Sciatic nerve (tissue), 2 donors: ENCODE measurements around the gene SOHLH2. TPM values are rescaled to one million over a fixed set of nuclear protein-coding genes. Genes with fewer than 3 reads are reported as not detected.

ENCODE experiments used
- ATAC-seq: fragments of 200-7000 bp; cut with Tn5 transposase; one replicate; pipeline ENCODE4 v1.9.1; 2020; ENCODE audit warnings: mild to moderate bottlenecking, moderate library complexity
- DNase-seq: peaks from one replicate; pipeline ENCODE4 v3.0.0-alpha.2; 2020; ENCODE audit warnings: low spot score
- intact Hi-C: fragments of 100-400 bp; cut with DNase I; formaldehyde crosslinking; loops from one replicate; pipeline ENCODE4 v1.14.2; 2022
- total RNA-seq: library from RNA; stranded (reverse); fragmentation: NEBNext Ultra II Directional; extraction: Animal tissue kit (Norgen Biotek cat#: 25700); gene quantifications from one replicate; pipeline ENCODE4 v1.2.1, GENCODE V29; 2021
- donor health status: DM: no; HTN: no; CAD: no.
- donor health status: DM: no; HTN: no; CAD: no.

SOHLH2 gene
- total RNA-seq, 1 donor from 2014 or later: 0.36 TPM

GRCh38 chr13:36192166-36192565, 22.2 kb downstream of the SOHLH2 start:
- DNase-seq (no peak), ATAC-seq (no peak)
- intact Hi-C loops: no loop called here

DNA sequence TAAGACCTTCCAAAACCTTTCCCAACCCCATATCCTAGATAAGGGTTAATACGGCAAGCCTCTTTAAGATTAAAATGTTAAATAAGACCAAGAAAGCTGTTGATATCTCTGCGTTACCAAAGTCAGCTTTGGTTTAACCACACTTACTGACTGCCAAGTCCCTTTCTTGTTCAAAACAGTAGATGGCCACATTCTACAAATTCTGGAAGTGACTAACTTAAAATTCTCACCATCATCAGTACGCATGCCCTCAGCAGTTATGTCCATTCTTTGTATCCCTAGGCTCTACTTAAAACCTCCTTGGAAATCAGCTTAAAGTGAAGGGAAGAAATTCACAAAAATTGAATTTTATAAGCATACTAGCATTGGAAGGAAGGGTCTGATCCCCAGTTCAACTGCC, 23.6 kb downstream of the SOHLH2 start:
- ATAC-seq (no peak), DNase-seq (no peak)
- intact Hi-C loops: no loop called here

DNA sequence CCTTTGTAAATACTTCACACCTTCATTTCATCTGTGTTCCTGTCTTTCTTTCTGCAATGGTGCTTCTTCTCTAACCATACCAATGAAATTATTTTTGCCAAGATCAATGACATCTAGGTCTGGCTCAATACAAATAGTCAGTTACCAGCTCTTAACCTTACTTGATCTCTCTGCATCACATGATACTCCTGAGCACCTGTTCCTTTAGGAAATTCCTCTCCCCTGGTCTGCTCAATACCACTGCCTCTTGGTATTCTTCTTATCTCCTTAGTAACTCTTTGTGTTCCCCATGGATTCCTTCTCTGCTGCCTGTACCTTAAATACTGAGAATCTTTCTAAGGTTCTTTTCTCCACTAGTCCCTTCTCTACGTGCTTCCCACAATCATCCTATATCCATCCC, 25.9 kb downstream of the SOHLH2 start:
- DNase-seq: no peak
- ATAC-seq: no peak
- intact Hi-C loops: no loop called here

DNA sequence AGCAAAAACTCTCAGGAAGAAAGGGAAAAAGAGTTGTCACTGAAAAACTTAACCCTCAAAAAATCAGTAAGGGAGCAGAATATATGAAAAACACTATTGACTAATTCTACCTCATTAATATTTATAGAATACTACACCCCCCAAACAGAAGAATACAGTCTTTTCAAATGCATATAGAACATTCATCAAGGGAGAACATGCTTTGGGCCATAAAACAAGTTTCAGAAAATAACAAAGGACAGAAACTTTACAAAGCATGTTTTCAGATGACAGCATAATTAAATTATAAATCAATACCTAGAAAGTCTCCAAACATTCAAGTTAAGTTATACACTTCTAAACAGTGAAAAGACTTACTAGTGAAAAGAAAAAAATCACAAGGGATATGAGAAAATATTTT, 30.5 kb downstream of the SOHLH2 start:
- intact Hi-C loops: no loop called here
- no peak for DNase-seq
- no peak for ATAC-seq

- DNase-seq (no peak), ATAC-seq (no peak)
- intact Hi-C loops: no loop called here
Measured at GRCh38 chr13:36175621-36176020, 38.7 kb downstream of the SOHLH2 start.

DNA sequence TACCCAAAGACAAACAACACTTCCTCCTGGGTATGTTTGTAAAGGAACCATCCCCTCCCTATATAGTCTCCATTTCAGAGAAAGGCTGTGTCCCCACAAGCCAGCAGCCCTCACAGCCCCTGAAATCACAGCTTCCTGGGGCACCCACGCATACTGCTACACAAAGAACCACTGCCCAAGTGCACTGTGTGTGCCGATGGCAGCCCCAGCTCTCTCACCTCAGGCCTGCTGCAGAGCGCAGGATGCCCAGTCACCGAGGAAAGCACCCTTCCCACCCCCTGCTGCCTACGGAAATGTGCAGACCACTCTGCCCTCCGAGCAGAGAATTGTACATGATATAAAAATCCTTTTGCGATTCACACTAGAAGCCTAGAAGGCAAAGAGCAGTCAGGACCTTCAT, 39.4 kb downstream of the SOHLH2 start:
- intact Hi-C loops: no loop called here
- ATAC-seq (no peak), DNase-seq (no peak)

- intact Hi-C loops: no loop called here
- DNase-seq (no peak), ATAC-seq (no peak)
Measured at GRCh38 chr13:36173571-36174322, 40.6 kb downstream of the SOHLH2 start.

DNA sequence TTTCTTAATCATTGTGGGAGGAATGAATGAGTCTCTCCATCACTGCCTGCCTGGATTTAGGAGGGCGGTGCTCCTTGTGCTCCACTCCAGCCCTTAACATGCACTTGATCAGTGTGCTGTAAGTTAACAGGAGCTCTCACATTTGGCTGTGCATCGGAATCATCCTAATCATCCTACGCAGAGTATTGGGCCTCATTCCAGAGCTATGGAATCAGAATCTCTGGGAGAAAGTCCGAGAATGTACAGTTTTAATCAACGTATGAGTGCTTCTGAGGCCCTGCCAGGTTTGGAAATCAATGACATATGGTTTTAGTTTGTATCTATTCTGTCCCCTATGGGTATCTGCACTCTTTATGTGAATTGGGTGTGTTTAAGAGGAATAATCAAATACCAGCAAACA, 48.3 kb downstream of the SOHLH2 start:
- intact Hi-C loops: no loop called here
- ATAC-seq: no peak

DNA sequence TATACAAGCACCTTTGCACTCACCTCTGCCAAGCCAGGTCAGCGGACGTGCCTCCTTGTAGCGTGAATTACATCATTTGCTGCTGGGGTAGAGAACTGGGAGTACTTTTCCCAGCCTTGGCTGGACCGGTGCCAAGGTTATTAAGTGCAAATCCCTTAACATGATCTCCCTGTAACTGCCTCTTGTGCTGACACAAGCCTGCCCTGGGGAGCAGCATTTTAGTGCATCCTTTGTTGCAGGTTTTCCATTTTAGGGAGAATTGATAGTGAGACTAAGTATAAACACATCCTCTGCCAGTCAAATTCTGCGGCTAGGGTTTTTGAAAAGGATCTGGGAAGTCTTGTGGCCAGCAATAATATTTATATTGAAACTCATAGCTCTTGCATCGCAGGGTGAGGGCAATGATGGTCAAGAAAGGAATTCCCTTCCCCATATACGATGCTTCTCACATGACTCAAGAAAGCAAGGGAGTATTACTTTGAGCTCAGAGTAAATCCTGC, 50.5 kb downstream of the SOHLH2 start:
- peak; percentile 87 for DNase-seq
- peak; percentile 94 for ATAC-seq
- intact Hi-C loops: no loop called here

More for the DNA sequence above, 48.3 kb downstream of the SOHLH2 start:
- no peak for DNase-seq

DNA sequence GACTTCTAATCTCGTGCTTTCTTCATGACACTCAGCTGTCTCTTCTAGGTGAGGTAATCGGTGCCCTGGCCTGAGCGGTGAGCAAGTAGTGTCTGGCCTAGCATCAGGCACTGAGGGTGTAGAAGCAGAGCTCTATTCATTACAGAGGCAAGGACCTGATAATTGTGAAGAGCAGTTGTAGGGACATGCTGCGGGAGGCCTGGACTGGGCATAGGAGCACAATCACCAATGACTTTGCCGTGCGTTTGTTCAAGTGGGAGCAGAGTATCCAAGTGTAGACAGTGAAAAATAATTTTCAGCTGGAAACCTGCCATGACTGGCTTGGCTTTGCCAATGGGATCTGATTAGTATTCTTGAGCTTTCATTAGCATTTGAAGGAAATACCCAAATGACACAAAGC, 51.1 kb downstream of the SOHLH2 start:
- ATAC-seq (peak; percentile 35), DNase-seq (no peak)
- intact Hi-C loops: no loop called here

GRCh38 chr13:36160297-36160696, 54.1 kb downstream of the SOHLH2 start:
- intact Hi-C loops: no loop called here
- DNase-seq (no peak), ATAC-seq (no peak)

DNA sequence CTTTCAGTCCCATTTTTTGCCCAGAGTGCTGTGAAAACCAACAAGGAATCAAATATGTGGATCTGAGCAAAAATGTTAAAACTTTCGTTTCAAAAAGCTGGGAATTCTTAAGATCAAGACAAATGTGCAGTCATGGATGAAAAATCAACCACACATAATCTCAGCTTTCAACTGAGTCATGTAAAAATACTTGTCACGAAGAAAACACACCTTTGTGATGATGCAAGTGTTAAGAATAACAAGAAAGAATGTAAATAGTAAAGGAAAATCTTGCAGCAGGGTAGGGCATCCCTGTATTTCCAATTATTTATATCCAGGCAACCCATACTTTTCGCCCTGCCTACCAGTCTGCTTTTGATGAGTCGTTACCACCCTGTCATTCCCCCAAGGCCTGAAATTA, 55.7 kb downstream of the SOHLH2 start:
- intact Hi-C loops: no loop called here
- ATAC-seq (no peak), DNase-seq (no peak)

- intact Hi-C loops: no loop called here
- ATAC-seq (peak; percentile 83), DNase-seq (no peak)
Measured at GRCh38 chr13:36157480-36157879, 56.9 kb downstream of the SOHLH2 start.

- intact Hi-C loops: no loop called here
- ATAC-seq (peak; percentile 51), DNase-seq (no peak)
Measured at GRCh38 chr13:36154567-36155291, 59.6 kb downstream of the SOHLH2 start.

DNA sequence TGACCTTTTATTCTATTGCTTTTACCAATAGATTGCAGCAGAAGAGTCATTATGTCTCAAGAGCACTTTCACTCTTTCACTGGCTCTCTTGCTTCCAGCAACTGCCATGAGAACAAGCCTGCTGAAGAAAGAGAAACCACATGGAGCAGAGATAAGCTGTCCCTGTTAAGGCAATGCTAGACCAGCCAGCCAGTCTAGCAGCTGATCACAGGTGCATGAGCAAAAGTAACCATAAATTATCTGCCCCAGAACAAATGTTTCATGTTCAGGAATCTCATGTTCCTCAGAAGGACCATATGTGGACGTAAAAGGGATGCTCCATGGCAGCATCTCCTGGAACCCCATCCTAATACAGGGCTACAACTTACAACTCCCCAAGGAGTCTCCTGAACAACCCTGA, 62.8 kb downstream of the SOHLH2 start:
- no peak for ATAC-seq
- no peak for DNase-seq
- intact Hi-C loops: no loop called here

DNA sequence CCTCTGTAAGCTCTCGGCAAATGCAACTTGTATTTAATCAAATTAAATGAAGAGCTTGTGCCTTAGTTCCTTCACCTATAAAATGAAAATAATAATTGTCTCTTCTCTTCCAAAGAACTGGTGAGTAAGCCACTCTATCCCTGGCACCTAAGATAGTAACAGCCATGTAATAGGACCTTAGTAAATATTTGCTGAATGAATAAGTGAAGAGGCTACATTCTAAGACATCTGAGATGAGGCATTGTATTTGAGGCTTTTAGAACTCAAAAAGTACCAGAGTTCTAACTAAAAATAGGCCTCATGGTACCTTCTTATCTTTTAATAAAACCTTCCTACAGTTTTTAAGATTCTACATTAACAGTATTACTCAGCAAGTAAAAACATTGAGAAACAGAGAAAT, 65.9 kb downstream of the SOHLH2 start:
- intact Hi-C loops: no loop called here
- ATAC-seq (no peak), DNase-seq (no peak)

DNA sequence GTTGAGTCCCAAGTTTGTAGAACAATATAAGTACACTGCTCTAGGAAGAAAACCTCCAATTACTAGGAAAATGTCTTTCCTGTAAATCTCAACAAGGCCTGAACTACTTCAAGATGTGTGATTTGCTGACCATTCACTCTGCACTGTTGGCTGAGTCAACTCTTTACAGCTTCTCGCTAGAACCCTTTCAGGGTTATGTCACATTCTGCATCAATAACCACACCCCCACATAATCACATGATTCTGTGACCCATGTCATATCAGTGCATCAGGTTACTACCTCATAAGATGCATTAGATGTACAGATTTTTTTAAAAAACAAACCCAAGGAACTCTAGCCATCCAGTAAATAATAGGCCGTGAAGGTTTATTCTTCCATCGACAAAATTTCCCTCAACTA, 67.0 kb downstream of the SOHLH2 start:
- intact Hi-C loops: no loop called here
- ATAC-seq: no peak
- no peak for DNase-seq

- ATAC-seq (no peak), DNase-seq (no peak)
- intact Hi-C loops: no loop called here
Measured at GRCh38 chr13:36146511-36147269, 67.7 kb downstream of the SOHLH2 start.

DNA sequence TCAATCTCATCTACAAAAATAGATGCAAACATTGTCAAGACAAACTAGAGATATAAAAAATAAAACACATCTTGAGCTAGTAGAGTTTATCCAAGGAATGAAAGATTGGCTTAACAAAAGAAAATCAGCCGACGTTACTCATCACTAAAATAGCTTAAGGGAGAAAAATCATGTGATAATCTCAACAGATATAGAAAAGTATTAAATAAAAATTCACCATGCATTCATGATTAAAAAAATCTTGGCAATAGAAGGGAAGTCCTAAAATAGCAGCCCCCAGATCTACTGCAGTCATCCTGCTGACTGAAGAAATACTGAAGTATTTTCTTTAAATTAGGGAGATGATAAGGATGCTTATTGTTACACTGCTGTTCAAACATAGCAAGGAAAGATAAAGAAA, 70.6 kb downstream of the SOHLH2 start:
- intact Hi-C loops: no loop called here
- ATAC-seq (no peak), DNase-seq (no peak)

- intact Hi-C loops: no loop called here
- ATAC-seq (no peak), DNase-seq (no peak)
Measured at GRCh38 chr13:36142735-36143134, 71.6 kb downstream of the SOHLH2 start.
